ENCODE measurements around the gene CYP4F3.

DNA sequence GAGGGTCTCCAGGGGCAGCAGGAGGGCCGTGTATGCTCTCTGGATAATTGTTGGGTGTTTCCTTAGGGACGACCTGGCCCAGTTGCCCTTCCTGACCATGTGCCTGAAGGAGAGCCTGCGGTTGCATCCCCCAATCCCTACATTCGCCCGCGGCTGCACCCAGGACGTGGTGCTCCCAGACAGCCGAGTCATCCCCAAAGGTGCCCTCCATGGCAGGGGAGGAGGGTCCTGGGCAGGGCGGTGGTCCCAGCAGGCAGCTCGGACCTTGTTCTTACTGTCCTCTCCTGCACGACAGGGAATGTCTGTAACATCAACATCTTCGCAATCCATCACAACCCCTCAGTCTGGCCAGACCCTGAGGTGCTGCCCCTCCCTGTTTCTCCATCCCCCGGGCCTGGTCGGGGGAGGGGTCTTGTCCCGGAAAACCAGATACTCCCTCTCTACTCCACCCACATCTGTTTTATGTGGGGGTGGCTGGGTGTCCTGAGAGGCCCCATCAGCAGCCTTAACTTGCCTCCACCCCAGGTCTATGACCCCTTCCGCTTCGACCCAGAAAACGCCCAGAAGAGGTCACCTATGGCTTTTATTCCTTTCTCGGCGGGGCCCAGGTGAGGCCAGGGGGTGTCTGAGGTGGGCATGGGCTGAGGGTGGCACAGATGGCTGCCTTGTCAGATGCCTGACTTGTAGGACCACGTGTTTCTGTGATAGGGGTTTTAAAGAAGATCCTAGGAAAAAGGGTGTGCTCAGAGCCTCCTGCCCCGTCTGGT lies 12.3 kb upstream of the CYP4F3 start:
- TF ChIP-seq, protein P1, sequence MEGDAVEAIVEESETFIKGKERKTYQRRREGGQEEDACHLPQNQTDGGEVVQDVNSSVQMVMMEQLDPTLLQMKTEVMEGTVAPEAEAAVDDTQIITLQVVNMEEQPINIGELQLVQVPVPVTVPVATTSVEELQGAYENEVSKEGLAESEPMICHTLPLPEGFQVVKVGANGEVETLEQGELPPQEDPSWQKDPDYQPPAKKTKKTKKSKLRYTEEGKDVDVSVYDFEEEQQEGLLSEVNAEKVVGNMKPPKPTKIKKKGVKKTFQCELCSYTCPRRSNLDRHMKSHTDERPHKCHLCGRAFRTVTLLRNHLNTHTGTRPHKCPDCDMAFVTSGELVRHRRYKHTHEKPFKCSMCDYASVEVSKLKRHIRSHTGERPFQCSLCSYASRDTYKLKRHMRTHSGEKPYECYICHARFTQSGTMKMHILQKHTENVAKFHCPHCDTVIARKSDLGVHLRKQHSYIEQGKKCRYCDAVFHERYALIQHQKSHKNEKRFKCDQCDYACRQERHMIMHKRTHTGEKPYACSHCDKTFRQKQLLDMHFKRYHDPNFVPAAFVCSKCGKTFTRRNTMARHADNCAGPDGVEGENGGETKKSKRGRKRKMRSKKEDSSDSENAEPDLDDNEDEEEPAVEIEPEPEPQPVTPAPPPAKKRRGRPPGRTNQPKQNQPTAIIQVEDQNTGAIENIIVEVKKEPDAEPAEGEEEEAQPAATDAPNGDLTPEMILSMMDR (IDR thresholded peaks at IDR 0.05; ENCODE audit: low read depth, low read length) = no peak
- no peak for TF ChIP-seq POLR2A (IDR thresholded peaks at IDR 0.05; ENCODE audit: extremely low read depth, insufficient read length)
- TF ChIP-seq, protein P2, sequence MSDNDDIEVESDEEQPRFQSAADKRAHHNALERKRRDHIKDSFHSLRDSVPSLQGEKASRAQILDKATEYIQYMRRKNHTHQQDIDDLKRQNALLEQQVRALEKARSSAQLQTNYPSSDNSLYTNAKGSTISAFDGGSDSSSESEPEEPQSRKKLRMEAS (IDR thresholded peaks at IDR 0.05; ENCODE audit: low read depth, low read length) = no peak

Measured in NB4 (cell line).